GM12873 (cell line): ENCODE results near the gene APOL1.
A peak's percentile ranks its signal among the peaks of the same experiment; 100 is the strongest.

ENCODE experiments used
- TF ChIP-seq, protein P1 (sequence below): IDR thresholded peaks from 2 replicates; pipeline ENCODE4 v1.5.1; 2012; ENCODE audit warnings: low read depth, mild to moderate bottlenecking, moderate library complexity, low read length, control low read depth; ENCODE audit not compliant: insufficient read depth; ENCODE audit errors: missing control alignments

Gene APOL1

DNA sequence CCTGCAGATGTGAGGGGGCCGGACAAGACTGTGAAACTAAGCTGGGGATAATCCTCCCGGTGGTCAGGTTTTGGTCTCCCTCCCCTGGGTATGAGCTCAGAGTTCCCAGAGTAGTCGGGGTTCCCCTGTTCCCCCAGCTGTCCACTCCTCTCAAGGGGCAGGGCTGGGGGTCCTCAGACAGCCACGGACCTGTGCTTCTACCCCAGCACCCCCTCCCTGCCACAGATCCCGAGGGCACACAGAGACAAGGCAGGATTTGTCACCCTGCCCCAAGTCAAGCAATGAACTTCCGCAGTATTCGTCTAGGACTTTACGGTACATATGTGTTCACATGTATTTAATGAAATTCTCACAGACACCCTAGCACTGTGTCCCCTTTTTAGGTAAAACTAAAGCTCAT lies 45.2 kb downstream of the APOL1 start:
- TF ChIP-seq, protein P1, sequence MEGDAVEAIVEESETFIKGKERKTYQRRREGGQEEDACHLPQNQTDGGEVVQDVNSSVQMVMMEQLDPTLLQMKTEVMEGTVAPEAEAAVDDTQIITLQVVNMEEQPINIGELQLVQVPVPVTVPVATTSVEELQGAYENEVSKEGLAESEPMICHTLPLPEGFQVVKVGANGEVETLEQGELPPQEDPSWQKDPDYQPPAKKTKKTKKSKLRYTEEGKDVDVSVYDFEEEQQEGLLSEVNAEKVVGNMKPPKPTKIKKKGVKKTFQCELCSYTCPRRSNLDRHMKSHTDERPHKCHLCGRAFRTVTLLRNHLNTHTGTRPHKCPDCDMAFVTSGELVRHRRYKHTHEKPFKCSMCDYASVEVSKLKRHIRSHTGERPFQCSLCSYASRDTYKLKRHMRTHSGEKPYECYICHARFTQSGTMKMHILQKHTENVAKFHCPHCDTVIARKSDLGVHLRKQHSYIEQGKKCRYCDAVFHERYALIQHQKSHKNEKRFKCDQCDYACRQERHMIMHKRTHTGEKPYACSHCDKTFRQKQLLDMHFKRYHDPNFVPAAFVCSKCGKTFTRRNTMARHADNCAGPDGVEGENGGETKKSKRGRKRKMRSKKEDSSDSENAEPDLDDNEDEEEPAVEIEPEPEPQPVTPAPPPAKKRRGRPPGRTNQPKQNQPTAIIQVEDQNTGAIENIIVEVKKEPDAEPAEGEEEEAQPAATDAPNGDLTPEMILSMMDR, result no peak

DNA sequence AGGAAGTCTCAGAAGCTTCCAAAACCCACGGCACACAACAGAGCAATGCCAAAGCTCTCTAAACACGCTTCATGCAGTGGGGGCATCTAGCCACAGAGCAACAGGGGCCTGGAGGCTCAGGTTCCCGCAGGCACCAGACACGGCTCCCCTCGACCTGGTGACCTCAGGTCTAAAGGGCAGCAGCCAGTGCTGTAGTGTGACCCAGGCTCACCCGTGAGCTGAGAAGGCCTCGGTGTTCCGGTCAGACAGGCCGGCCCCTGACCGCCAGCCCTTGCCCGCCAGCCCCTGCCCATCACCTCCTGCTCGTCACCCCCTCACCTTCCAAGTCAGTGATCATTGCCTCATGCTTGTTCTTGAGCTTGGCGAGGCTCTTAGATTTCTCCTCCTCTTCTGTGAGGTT lies 45.7 kb downstream of the APOL1 start:
- TF ChIP-seq, protein P1, result no peak

DNA sequence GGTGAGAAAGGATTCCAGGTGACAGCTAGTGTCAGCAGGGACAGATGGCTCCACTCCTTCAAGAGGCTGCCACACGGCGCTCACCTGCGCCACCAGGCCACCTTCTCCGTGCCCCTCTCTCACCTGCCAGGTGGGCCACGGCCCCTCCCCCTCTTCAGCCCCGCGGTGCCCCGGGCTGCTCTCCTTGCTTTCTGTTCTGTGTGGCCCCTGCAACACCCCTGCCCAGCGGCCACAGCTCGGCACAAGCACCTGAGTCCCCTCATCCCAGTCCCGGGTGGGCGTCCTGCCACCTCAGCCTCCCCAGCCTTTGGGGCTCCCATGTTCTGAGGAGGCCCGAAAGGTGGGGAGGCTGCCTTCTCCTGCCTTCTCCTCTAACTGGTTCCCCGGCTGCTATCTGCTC lies 46.4 kb downstream of the APOL1 start:
- TF ChIP-seq, protein P1, result no peak

DNA sequence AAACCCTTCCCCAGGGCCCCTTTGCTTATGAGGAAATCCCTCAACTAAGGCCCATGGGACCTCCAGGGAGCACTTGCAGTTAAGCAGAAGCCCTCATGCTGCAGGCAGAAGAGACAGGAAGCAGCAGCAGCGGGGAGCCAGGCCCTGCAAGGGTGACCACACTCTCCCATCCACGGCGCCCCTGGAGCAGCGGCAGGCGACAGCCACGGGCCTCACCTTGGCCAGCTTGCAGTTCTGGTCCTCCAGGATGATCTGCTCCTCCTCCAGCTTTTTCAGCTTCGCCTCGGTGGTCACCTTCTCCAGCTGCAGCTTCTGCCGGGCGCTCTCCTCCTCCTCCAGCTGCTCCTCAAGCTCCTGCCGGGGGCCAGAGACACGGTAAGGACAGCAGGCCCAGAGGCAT lies 47.0 kb downstream of the APOL1 start:
- TF ChIP-seq, protein P1, result no peak

DNA sequence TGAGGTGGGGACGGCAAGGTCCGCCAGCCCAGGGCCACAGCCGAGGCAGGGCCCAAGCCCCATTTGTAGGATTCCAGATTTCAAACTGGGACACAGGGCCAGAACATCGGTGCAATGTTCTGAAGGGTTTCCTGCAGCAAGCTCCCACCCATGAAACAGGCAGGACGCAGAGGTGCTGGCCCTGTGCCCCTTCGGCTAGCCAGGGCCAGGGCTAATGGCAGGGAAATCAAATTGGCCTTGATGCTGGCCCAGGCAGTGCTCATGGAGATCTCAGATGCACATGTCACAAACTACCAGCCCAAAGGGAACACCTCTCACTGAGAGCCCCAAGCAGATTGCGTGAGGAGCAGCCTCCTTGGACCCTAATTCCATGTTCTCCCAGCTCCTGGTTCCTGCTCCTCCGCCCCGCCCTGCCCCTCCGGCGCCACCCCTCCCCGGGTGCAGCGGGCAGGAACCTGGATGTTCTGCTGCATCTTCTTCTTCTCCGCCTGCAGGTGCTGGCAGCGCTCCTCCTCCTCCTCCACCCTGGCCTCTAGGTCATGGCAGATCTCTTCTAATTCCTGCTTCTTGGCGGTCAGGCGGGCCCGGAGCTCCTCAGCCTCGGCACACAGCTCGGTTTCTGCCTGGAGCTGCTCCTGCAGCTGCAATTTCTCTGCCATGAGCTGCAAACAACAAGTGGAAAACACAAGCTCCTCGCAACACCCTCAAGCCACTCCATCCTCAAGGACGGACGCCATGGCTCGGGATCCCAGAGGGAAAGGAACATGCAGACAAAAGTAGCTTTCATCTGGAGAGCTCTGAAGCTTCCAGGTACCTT lies 47.7 kb downstream of the APOL1 start:
- TF ChIP-seq, protein P1, result no peak

DNA sequence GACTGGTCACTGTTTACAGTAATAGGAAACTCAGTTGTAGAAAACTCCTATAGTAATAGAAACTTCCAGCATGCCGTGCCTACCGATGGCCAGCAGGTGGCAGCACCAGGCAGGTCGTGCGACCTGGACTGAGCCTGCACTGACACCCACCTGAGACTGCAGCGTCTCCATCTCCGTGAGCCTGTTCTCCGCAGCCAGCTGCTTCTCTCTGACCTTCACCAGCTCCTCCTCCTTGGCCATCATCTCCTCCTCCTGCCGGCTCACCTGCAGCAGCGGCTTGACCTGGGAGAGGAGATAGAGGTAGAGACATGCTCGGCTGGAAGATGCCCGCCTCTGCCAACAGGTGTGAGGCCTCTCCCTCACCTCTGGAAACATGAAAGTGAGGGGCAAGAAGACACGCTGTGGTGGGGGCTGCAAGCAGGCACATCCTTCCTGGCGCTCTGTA lies 48.5 kb downstream of the APOL1 start:
- TF ChIP-seq, protein P1, result peak; percentile 98

DNA sequence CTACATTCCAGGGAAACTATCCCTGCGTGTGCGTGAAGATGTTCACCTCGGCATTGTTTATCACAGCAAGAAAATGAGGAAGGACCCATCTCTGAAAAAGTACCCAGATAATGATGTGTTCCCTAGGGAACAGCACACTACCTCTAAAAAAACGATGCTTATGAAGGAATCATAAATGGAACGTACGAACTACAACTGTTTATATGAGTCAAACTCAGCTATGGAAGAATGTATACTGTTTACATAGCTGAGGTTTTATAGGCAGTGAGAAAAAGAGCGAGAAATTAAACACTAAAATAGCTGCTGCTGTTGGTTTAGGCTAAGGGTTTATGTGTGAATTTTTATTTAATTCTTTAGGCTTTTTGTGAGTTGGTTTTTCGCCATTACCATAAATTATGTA lies 48.9 kb downstream of the APOL1 start:
- TF ChIP-seq, protein P1, result no peak
